Hematopoietic multipotent progenitor cell treated with erythropoietin and hydrocortisone succinate and interleukin-3 and kit ligand, for 17 days (in vitro differentiated cells): Measurements from ENCODE around the gene OTOL1.
"Not testable (repeated sequence)": the region's sequence is repeated elsewhere in the genome, so short reads cannot be mapped to it uniquely, and the experiment has no call there.

Experiments used
- DNase-seq: peaks from one replicate; pipeline ENCODE4 v3.0.0-alpha.2; 2015; ENCODE audit warnings: low spot score

Gene OTOL1

DNA sequence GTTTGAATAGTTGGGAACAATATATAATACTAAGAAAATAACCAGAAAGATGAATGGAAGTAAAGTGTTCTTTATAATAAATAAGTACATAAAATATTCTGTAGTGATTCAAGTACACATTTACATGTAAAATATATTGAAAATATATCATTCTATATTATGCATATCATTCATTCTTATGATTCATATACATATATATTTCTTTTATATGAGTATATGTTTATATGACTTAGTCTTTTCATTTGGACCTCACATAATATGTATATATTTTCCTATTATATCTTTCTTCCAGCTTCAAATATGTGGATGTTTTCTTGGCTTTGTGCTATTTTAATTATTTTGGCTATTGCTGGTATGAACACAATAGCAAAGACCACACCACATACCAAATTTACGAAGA lies at the start of gene OTOL1:
TSS of gene OTOL1 (plus strand) at position 301 of the 400 bp plus-strand sequence. CDS start at position 301, 0 bp downstream.
- no peak for DNase-seq

DNA sequence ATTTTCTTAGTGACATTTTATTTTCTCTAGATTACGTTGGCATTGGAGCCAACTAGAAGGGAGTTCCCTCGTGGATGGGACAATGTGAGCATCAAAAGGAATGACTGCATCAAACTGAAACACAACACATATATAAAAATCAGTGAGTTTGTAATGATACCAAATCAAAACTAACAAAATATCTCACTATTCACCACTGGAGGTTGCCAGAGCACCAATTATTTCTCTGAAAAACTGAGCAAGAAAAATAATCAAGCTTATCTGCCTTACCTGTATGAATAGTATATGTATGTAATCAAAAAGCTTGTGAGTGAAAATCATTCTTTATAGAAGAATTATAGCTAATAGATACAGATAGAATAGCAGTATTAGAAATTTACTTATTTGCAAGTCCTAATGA lies 46.8 kb upstream of the OTOL1 start:
- no peak for DNase-seq

DNA sequence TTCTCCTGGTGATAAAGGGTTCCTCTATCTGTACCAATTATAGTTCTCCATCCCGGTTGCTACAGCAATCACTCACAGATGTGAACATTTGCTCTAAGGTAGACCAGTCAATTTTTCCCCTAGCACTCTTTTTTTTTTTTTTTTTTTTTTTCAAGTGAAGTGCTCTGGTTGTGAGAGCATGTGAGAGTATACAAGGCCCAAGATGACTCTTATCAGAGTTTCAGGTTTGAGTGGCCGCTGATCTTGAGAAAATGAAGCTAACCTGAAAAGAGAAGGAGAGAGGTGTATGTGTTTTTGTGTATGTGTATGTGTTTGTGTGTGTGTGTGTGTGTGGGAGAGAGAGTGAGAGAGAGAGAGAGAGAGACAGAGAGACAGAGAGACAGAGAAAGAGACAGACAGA lies 44.4 kb upstream of the OTOL1 start:
- no peak for DNase-seq

DNA sequence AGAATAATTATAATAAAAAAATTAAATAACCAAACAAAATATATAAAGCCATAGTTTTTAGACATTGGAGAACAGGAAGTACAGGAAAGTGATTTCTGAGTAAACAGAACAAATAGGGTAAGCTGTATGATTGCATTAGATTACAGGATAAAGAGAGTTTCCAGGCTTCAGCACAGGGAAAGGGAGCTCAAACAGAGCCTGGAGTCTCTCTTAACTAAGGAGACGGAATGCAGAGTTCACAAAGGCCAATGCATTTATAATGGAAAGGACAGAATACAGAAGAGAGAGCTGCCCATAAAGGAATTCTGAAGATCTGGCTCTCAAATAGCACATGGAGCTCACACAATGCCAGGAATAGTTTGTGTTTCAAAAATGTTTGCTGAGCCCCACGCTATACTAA lies 42.0 kb upstream of the OTOL1 start:
- DNase-seq = no peak

- no peak for DNase-seq
Observed at GRCh38 chr3:161455962-161456361, 40.6 kb upstream of the OTOL1 start.

GRCh38 chr3:161462138-161462537 lies 34.5 kb upstream of the OTOL1 start:
- DNase-seq = no peak

- no peak for DNase-seq
Observed at GRCh38 chr3:161471211-161471610, 25.4 kb upstream of the OTOL1 start.

DNA sequence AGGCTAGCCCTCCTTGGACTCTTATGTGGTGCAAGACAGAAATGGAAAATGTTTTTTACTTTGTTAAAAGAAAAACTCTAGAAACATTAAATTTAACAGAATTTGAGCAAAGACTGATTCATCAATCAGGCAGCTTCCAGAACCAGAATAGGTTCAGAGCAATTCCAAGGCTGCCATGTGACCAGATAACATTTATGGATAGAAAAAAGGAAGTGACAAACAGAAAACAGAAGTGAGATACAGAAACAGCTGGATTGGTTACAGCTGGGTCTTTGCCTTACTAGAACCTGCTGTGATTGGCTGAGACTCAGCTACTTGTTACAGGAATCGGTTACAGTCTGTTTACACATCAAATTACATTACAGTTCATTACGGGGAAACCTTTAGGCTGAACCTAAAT lies 22.5 kb upstream of the OTOL1 start:
- no peak for DNase-seq

GRCh38 chr3:161474741-161475140 lies 21.9 kb upstream of the OTOL1 start:
- no peak for DNase-seq

DNA sequence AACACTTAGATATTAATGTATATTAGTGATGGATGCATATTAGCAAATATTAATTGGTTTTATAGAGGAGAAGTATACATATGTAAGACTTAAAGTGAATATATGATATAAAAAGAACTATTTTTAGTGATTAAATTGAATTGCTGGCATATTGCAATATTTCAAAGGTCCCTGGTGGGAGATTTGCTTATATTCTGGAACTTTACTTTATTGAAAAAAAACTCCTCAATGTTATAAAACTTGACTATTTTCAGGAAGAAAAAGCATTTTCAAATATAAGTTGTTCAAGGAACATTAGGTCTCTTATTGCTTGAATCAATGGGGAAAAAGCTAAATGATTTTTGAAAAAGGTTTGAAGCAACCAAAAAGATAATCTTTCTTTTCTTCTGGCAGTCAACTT lies 21.4 kb upstream of the OTOL1 start:
- no peak for DNase-seq

- DNase-seq = no peak
Observed at GRCh38 chr3:161475905-161476304, 20.7 kb upstream of the OTOL1 start.

DNA sequence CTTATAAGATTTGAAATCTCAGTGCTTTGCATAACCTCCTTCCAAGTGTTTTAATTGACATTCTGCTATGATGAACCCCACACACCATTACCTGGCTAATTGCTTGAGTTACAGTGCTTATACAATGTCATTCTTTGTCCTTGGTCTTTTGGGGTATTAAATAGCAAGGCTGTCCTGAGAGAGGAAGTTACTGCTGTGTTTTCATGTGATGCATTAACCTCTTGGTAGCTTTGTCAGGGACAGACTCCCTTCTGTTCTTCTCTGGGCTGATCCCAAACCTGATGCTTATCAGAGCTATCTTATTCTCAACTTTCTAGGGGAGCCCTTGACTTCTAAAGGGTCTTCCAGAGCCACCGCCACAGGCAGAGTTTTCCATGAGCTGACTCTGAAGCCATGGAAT lies 12.4 kb upstream of the OTOL1 start:
- DNase-seq = no peak

GRCh38 chr3:161488284-161488683 lies 8.3 kb upstream of the OTOL1 start:
- not testable (repeated sequence) for DNase-seq

DNA sequence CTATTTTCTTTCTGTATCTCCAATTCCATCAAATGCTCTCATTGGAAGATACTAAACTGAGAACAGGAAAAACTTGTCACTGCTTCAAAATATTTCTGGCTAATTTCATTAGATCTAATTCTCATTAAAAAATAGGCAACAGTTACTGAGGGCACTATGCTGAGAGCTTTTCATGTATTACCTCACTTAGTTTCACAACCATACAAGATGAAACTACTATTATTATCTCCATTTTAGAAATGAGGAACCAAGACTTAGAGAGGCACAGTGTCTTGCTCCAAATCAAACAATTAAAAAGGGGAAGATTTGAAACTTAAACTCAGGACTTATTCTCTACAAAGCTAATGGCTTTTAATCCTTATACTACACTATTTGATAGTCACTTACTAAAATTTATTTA lies 7.2 kb upstream of the OTOL1 start:
- DNase-seq = no peak

GRCh38 chr3:161490845-161491244 lies 5.8 kb upstream of the OTOL1 start:
- not testable (repeated sequence) for DNase-seq

DNA sequence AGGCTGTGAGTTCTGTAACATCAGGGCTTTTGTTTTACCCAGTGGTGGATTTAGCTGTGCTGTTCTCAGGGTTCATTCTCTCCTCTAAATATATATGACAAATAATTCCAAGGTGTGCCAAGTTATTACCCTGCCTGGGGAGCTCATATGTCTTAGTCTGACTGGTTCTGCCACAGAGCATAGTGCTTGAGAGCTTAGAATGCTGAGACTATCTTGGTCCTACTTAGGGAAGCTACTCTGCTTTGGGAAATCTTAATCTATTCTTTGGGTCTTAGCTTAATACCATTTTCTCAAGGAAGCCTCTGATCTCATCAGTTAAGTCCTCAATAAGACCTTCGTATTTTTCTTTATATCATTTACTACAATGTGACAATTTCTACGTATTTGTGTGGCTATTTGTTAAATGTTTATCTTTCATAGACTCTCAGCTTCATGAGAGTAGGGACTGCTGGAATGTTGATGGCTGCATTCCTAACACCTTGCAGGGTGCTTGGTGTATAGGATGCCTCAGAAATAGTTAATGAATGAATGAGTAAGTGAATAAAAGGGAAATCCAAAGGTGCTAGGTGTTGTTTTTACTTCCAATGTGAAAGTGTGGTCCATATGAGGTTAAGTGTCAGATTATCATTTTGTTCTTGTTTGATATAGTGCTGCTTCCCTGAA lies 1.8 kb downstream of the OTOL1 start:
- no peak for DNase-seq

DNA sequence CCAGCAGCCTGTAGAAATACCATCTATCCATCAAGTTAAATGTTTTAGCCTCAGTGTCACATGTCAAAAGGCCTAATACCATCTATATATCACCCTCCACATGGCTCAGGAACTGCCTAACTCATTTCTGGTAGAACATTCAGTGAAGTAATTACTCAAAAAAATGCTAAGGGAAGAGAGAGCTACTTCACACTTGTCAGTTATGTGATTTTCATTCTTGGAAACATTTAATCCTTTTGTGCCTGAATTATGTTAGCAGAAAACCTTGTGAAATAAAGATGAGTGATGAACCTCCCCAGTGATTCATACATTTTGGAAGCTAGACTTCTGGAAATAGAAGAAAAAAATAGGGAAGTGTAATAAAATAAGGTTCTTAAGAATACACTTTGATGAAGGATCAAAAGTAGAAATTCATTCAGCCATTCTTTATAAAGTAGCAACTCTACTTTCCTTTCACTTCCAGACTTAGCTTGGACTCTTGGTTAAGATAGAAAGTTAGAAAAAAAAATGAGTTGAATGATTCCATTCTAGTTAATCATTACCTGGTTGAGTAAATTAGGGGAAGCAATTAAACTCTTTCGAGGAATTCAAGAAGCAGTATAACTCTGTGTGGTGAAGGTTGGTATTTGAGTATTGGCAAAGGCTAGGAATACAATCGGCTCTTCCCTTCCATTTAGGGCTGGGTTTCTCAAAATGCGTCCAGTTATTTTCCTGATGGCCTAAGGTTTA lies 3.6 kb downstream of the OTOL1 start:
- DNase-seq = no peak

DNA sequence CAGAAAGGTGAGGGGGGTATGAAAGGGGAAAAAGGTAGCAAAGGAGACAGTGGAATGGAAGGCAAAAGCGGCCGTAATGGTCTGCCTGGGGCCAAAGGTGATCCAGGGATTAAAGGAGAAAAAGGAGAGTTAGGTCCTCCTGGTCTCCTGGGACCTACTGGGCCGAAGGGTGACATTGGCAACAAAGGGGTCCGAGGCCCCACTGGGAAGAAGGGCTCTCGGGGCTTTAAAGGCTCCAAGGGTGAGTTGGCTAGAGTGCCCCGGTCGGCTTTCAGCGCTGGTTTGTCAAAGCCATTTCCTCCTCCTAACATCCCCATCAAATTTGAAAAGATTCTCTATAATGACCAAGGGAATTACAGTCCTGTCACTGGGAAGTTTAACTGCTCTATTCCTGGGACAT lies 6.7 kb downstream of the OTOL1 start:
- DNase-seq = no peak

- DNase-seq = no peak
Observed at GRCh38 chr3:161508852-161509477, 12.4 kb downstream of the OTOL1 start.

DNA sequence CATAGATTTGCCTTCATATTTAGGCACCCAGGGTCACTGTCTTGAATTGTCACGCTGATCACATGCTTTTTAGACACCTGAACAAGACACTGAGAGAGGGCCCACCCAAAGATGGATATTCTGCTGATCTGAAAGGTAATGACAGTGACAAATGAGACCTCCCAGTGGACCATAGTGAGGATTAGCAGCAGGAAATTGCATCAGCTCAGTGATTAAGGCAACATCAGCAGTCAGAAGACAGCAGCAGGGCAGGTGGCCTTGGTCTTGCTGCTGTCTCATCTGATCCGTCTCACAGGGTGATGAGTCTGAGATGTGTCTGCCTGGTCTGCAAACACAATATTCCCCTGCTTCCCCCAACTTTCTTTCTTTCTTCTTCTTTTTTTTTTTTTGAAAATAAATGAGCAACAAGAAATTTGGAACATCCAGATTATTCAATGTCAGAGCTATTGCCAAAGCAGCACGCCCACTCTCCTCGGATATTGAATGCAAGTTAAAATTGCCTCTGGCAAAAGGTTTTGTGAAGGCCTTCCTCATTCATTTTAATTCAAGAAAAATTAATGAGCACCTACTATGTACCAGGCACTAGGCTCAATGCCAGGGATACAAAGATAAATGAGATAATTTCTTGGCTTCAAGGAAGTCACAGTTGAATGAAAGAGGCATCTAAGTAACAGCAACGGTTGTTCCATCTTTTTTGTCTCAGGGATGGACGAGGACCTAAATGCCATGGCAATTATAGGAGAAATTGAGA lies 14.1 kb downstream of the OTOL1 start:
- no peak for DNase-seq

DNA sequence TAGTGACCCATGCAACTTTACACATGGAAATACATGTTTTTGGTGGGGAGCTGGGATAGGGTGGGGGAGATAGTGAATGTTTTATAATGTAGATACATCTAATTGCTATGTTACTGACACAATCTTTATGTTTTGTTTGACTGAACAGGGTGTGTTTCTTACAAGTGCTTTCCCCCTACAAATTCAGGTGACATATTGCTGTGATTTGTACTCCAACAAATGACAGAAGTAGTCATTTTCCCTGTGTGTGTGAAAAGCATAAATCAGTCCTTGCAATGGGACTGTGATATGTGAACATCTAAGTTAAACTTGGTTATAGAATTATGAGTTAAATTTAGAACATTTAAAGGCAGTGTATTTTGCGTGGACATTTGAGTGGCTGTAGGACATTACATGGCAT lies 27.3 kb downstream of the OTOL1 start:
- DNase-seq = no peak

DNA sequence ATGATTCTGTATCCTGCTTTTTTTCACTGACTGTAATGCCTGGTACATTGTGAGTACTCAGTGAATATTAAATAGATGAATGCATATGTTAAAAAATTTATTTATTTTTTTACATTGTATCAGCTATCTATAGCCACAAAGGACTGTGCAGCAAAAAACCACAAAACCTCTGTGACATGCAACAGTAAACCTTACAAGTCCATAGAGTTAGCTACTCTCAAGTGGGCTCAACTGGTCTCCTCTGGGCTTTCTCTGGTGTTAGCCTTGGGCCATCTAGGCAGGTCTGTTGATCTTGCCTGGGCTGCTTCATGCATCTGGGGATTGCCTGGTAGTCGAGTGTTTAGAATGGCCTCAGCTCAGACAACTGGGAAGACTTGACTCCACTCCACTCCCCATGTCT lies 35.3 kb downstream of the OTOL1 start:
- DNase-seq = no peak

- no peak for DNase-seq
Observed at GRCh38 chr3:161540594-161540993, 44.0 kb downstream of the OTOL1 start.
